Measurements from ENCODE around the gene DAND5. TPM values are rescaled to one million over a fixed set of nuclear protein-coding genes. Genes with fewer than 3 reads are reported as not detected.

The DAND5 gene
- not detected for total RNA-seq
- not detected for polyA plus RNA-seq

GRCh38 chr19:12969292-12969988 lies at the start of gene DAND5:
Gene DAND5 (plus strand): TSS chr19:12969576. CDS start chr19:12969661, 85 bp downstream.
- H3K4me1 ChIP-seq (ENCODE audit: insufficient read depth, low read length): no peaks in the 10 kb centered on the region
- POLR2A ChIA-PET: no interaction called here
- H3K27ac Mint-ChIP-seq: no peak within 1 kb of the TSS

GRCh38 chr19:12921047-12921446 lies 48.3 kb upstream of the DAND5 start:
- Mint-ChIP-seq H3K4me1 (peaks cover 12 to 20% (median 14%) of the 10 kb centered on the region in 3 donors), H3K9me3 (no peaks in the 10 kb centered on the region), H3K27ac (peak overlapping the region in 4 of 8 donors; percentile 9 to 80 (median 38)), H3K27me3 (no peaks in the 10 kb centered on the region), H3K36me3 (peaks cover 3 to 35% (median 5%) of the 10 kb centered on the region in 3 donors), H3K4me3 (peak overlapping the region in 1 of 7 donors; percentile 6)
- H3K4me3 ChIP-seq (ENCODE audit: low read length): no peak overlapping the region
- H3K27me3 ChIP-seq (ENCODE audit: insufficient read depth, low read length, poor library complexity, severe bottlenecking): no peaks in the 10 kb centered on the region
- peaks cover 5% of the 10 kb centered on the region for H3K4me1 ChIP-seq (ENCODE audit: insufficient read depth, low read length)
- H3K36me3 ChIP-seq (ENCODE audit: insufficient read depth, low read length): peaks cover 12% of the 10 kb centered on the region
- no peaks in the 10 kb centered on the region for H3K9me3 ChIP-seq (ENCODE audit: low read length)
- H3K27ac ChIP-seq (ENCODE audit: low read depth, low read length): no peak overlapping the region
- DNase-seq: no peak
- ChIA-PET POLR2A (no interaction called here), CTCF (interaction anchor here (2.4 kb wide), 1 partner anchor 44 kb away, joined by 8 read pairs; no protein-coding TSS in a partner anchor)

More at GRCh38 chr19:12969292-12969988, at the start of gene DAND5:
- Histone ChIP-seq H3K27me3 (ENCODE audit: insufficient read depth, low read length, poor library complexity, severe bottlenecking) (no peaks in the 10 kb centered on the region), H3K36me3 (ENCODE audit: insufficient read depth, low read length) (no peaks in the 10 kb centered on the region), H3K27ac (ENCODE audit: low read depth, low read length) (no peak within 1 kb of the TSS), H3K9me3 (ENCODE audit: low read length) (no peaks in the 10 kb centered on the region), H3K4me3 (ENCODE audit: low read length) (no peak within 1 kb of the TSS)
- Mint-ChIP-seq H3K27me3 (peaks cover 2 to 3% of the 10 kb centered on the region in 2 donors), H3K36me3 (no peaks in the 10 kb centered on the region), H3K4me1 (peaks cover 5 to 8% (median 5%) of the 10 kb centered on the region in 3 donors), H3K4me3 (no peak within 1 kb of the TSS), H3K9me3 (no peaks in the 10 kb centered on the region)
- DNase-seq: no peak
- CTCF ChIA-PET: interaction anchor here (1.6 to 3.4 kb wide), 2 partner anchors 85 to 92 kb away, joined by 8 to 10 read pairs; no protein-coding TSS in a partner anchor

- Mint-ChIP-seq H3K27ac (peak overlapping the region in 3 of 8 donors; percentile 17 to 63 (median 54)), H3K9me3 (no peaks in the 10 kb centered on the region), H3K27me3 (no peaks in the 10 kb centered on the region), H3K4me1 (peaks cover 8 to 16% (median 12%) of the 10 kb centered on the region in 3 donors), H3K4me3 (no peak overlapping the region), H3K36me3 (peaks cover 5 to 48% (median 8%) of the 10 kb centered on the region in 3 donors)
- no peaks in the 10 kb centered on the region for H3K9me3 ChIP-seq (ENCODE audit: low read length)
- no peak overlapping the region for H3K4me3 ChIP-seq (ENCODE audit: low read length)
- H3K27ac ChIP-seq (ENCODE audit: low read depth, low read length): no peak overlapping the region
- peaks cover 5% of the 10 kb centered on the region for H3K4me1 ChIP-seq (ENCODE audit: insufficient read depth, low read length)
- H3K27me3 ChIP-seq (ENCODE audit: insufficient read depth, low read length, poor library complexity, severe bottlenecking): no peaks in the 10 kb centered on the region
- POLR2A ChIA-PET: no interaction called here
- CTCF ChIA-PET: interaction anchor here (1.3 kb wide), 1 partner anchor 38 kb away, joined by 3 read pairs; no protein-coding TSS in a partner anchor
- H3K36me3 ChIP-seq (ENCODE audit: insufficient read depth, low read length): peaks cover 23% of the 10 kb centered on the region
- DNase-seq: no peak
Measured at GRCh38 chr19:12922959-12923358, 46.4 kb upstream of the DAND5 start.

- Histone ChIP-seq H3K36me3 (ENCODE audit: insufficient read depth, low read length) (peaks cover 37% of the 10 kb centered on the region), H3K27me3 (ENCODE audit: insufficient read depth, low read length, poor library complexity, severe bottlenecking) (no peaks in the 10 kb centered on the region), H3K4me3 (ENCODE audit: low read length) (no peak overlapping the region), H3K4me1 (ENCODE audit: insufficient read depth, low read length) (no peaks in the 10 kb centered on the region), H3K9me3 (ENCODE audit: low read length) (no peaks in the 10 kb centered on the region), H3K27ac (ENCODE audit: low read depth, low read length) (no peak overlapping the region)
- H3K9me3 Mint-ChIP-seq: no peaks in the 10 kb centered on the region
- H3K27ac Mint-ChIP-seq: peak overlapping the region in 1 of 8 donors; percentile 41
- H3K36me3 Mint-ChIP-seq: peaks cover 8 to 63% (median 11%) of the 10 kb centered on the region in 3 donors
- POLR2A ChIA-PET: no interaction called here
- peaks cover 3 to 10% (median 4%) of the 10 kb centered on the region in 3 donors for H3K4me1 Mint-ChIP-seq
- H3K4me3 Mint-ChIP-seq: no peak overlapping the region
- no peak for DNase-seq
- no peaks in the 10 kb centered on the region for H3K27me3 Mint-ChIP-seq
- CTCF ChIA-PET: interaction anchor here (1.0 kb wide), 1 partner anchor 40 kb away, joined by 3 read pairs; no protein-coding TSS in a partner anchor
Measured at GRCh38 chr19:12924621-12925310, 44.6 kb upstream of the DAND5 start.

GRCh38 chr19:12930002-12930645 lies 39.3 kb upstream of the DAND5 start:
- no peak overlapping the region for H3K4me3 ChIP-seq (ENCODE audit: low read length)
- POLR2A ChIA-PET: no interaction called here
- Mint-ChIP-seq H3K4me1 (peaks cover 24 to 31% (median 27%) of the 10 kb centered on the region in 3 donors), H3K36me3 (peaks cover 3 to 59% (median 10%) of the 10 kb centered on the region in 3 donors), H3K4me3 (no peak overlapping the region), H3K27ac (no peak overlapping the region), H3K9me3 (no peaks in the 10 kb centered on the region), H3K27me3 (no peaks in the 10 kb centered on the region)
- no peak for DNase-seq
- H3K27me3 ChIP-seq (ENCODE audit: insufficient read depth, low read length, poor library complexity, severe bottlenecking): no peaks in the 10 kb centered on the region
- no peak overlapping the region for H3K27ac ChIP-seq (ENCODE audit: low read depth, low read length)
- CTCF ChIA-PET: interaction anchor here (1.2 to 1.5 kb wide), 2 partner anchors 35 to 170 kb away, joined by 4 read pairs; no protein-coding TSS in a partner anchor
- H3K36me3 ChIP-seq (ENCODE audit: insufficient read depth, low read length): peaks cover 25% of the 10 kb centered on the region
- no peaks in the 10 kb centered on the region for H3K9me3 ChIP-seq (ENCODE audit: low read length)
- H3K4me1 ChIP-seq (ENCODE audit: insufficient read depth, low read length): peaks cover 23% of the 10 kb centered on the region

GRCh38 chr19:12932392-12933286 lies 36.7 kb upstream of the DAND5 start:
- Histone ChIP-seq H3K4me1 (ENCODE audit: insufficient read depth, low read length) (peaks cover 34% of the 10 kb centered on the region), H3K4me3 (ENCODE audit: low read length) (peak overlapping the region; percentile 89), H3K27ac (ENCODE audit: low read depth, low read length) (peak overlapping the region; percentile 80), H3K9me3 (ENCODE audit: low read length) (no peaks in the 10 kb centered on the region), H3K36me3 (ENCODE audit: insufficient read depth, low read length) (peaks cover 15% of the 10 kb centered on the region), H3K27me3 (ENCODE audit: insufficient read depth, low read length, poor library complexity, severe bottlenecking) (no peaks in the 10 kb centered on the region)
- ChIA-PET CTCF (interaction anchor here (0.8 to 3.7 kb wide), 5 partner anchors 13 to 129 kb away, joined by 3 to 15 read pairs (median 4); partner anchors contain the start of gene SYCE2), POLR2A (interaction anchor here (0.5 to 2.9 kb wide), 3 partner anchors 14 to 892 kb away, joined by 5 to 12 read pairs (median 9); partner anchors contain the start of genes GCDH and SYCE2)
- H3K4me3 Mint-ChIP-seq: peak overlapping the region; percentile 92 to 99 (median 98)
- peaks cover 25 to 34% (median 31%) of the 10 kb centered on the region in 3 donors for H3K4me1 Mint-ChIP-seq
- H3K27ac Mint-ChIP-seq: peak overlapping the region in 7 of 8 donors; percentile 71 to 97 (median 94)
- DNase-seq: no peak
- peaks cover 0 to 1% of the 10 kb centered on the region in 2 donors for H3K27me3 Mint-ChIP-seq
- no peaks in the 10 kb centered on the region for H3K9me3 Mint-ChIP-seq
- H3K36me3 Mint-ChIP-seq: peaks cover 3 to 43% (median 5%) of the 10 kb centered on the region in 3 donors

Data from CD8-positive, alpha-beta memory T cell (primary cell).